ENCODE data around the gene TSHZ2. TPM values are rescaled to one million over a fixed set of nuclear protein-coding genes. Genes with fewer than 3 reads are reported as not detected.

TSHZ2 gene
- total RNA-seq, 3 donors from 2014 or later (not counting 1 experiment from before 2014, with no cell fraction given): 1.8 to 1.9 TPM; not detected in 1

- no peak overlapping the region for H3K27ac Mint-ChIP-seq
- Histone ChIP-seq H3K27me3 (ENCODE audit: control insufficient read depth, insufficient read depth, low read length) (no peaks in the 10 kb centered on the region), H3K27ac (ENCODE audit: low read length) (no peak overlapping the region), H3K36me3 (ENCODE audit: control insufficient read depth, insufficient read depth, low read length) (no peaks in the 10 kb centered on the region), H3K4me3 (ENCODE audit: low read length) (no peak overlapping the region), H3K4me1 (ENCODE audit: control insufficient read depth, insufficient read depth, low read length) (no peaks in the 10 kb centered on the region), H3K9me3 (ENCODE audit: control insufficient read depth, insufficient read depth, low read length) (no peaks in the 10 kb centered on the region)
- peaks cover 7 to 33% of the 10 kb centered on the region in 2 donors for H3K27me3 Mint-ChIP-seq (ENCODE audit: low read depth in 2 of 2)
- TF ChIP-seq CTCF (IDR thresholded peaks at IDR 0.05): no peak
- DNase-seq (no peak), ATAC-seq (no peak)
- H3K36me3 Mint-ChIP-seq: no peaks in the 10 kb centered on the region
- intact Hi-C loops (cut with micrococcal nuclease): no loop called here
- 91% methylated on average over 18 of the region's 18 CpGs for WGBS (ENCODE audit: insufficient coverage)
- no peak overlapping the region for H3K4me3 Mint-ChIP-seq
- H3K9me3 Mint-ChIP-seq: no peaks in the 10 kb centered on the region
- no peaks in the 10 kb centered on the region for H3K4me1 Mint-ChIP-seq
Measured at GRCh38 chr20:53255102-53255710, 283.0 kb downstream of the TSHZ2 start.

GRCh38 chr20:53258741-53259140 lies 286.6 kb downstream of the TSHZ2 start:
- Histone ChIP-seq H3K36me3 (ENCODE audit: control insufficient read depth, insufficient read depth, low read length) (no peaks in the 10 kb centered on the region), H3K4me3 (ENCODE audit: low read length) (no peak overlapping the region), H3K4me1 (ENCODE audit: control insufficient read depth, insufficient read depth, low read length) (no peaks in the 10 kb centered on the region), H3K27me3 (ENCODE audit: control insufficient read depth, insufficient read depth, low read length) (no peaks in the 10 kb centered on the region), H3K27ac (ENCODE audit: low read length) (no peak overlapping the region), H3K9me3 (ENCODE audit: control insufficient read depth, insufficient read depth, low read length) (no peaks in the 10 kb centered on the region)
- no peak for DNase-seq
- no peak overlapping the region for H3K4me3 Mint-ChIP-seq
- intact Hi-C loops (cut with micrococcal nuclease): no loop called here
- no peak overlapping the region for H3K27ac Mint-ChIP-seq
- 83% methylated on average over 2 of the region's 6 CpGs for WGBS (ENCODE audit: insufficient coverage)
- no peaks in the 10 kb centered on the region for H3K9me3 Mint-ChIP-seq
- no peaks in the 10 kb centered on the region for H3K4me1 Mint-ChIP-seq
- peaks cover 13 to 41% of the 10 kb centered on the region in 2 donors for H3K27me3 Mint-ChIP-seq (ENCODE audit: low read depth in 2 of 2)
- no peak for ATAC-seq
- no peaks in the 10 kb centered on the region for H3K36me3 Mint-ChIP-seq
- TF ChIP-seq CTCF (IDR thresholded peaks at IDR 0.05): no peak

GRCh38 chr20:53260168-53260567 lies 288.0 kb downstream of the TSHZ2 start:
- no peak for ATAC-seq
- Histone ChIP-seq H3K9me3 (ENCODE audit: control insufficient read depth, insufficient read depth, low read length) (no peaks in the 10 kb centered on the region), H3K27ac (ENCODE audit: low read length) (no peak overlapping the region), H3K27me3 (ENCODE audit: control insufficient read depth, insufficient read depth, low read length) (no peaks in the 10 kb centered on the region), H3K4me1 (ENCODE audit: control insufficient read depth, insufficient read depth, low read length) (no peaks in the 10 kb centered on the region), H3K4me3 (ENCODE audit: low read length) (no peak overlapping the region), H3K36me3 (ENCODE audit: control insufficient read depth, insufficient read depth, low read length) (no peaks in the 10 kb centered on the region)
- Mint-ChIP-seq H3K9me3 (no peaks in the 10 kb centered on the region), H3K36me3 (no peaks in the 10 kb centered on the region), H3K27ac (no peak overlapping the region), H3K27me3 (ENCODE audit: low read depth in 2 of 2) (peaks cover 20 to 49% of the 10 kb centered on the region in 2 donors), H3K4me3 (no peak overlapping the region), H3K4me1 (no peaks in the 10 kb centered on the region)
- intact Hi-C loops (cut with micrococcal nuclease): no loop called here
- no peak for TF ChIP-seq CTCF (IDR thresholded peaks at IDR 0.05)
- WGBS (ENCODE audit: insufficient coverage): 88% methylated on average over 2 of the region's 3 CpGs
- DNase-seq: no peak

- no peak overlapping the region for H3K27ac ChIP-seq (ENCODE audit: low read length)
- no peaks in the 10 kb centered on the region for H3K27me3 ChIP-seq (ENCODE audit: control insufficient read depth, insufficient read depth, low read length)
- H3K9me3 Mint-ChIP-seq: no peaks in the 10 kb centered on the region
- no peak overlapping the region for H3K4me3 ChIP-seq (ENCODE audit: low read length)
- intact Hi-C loops (cut with micrococcal nuclease): no loop called here
- H3K4me1 Mint-ChIP-seq: no peaks in the 10 kb centered on the region
- TF ChIP-seq CTCF (IDR thresholded peaks at IDR 0.05): no peak
- no peaks in the 10 kb centered on the region for H3K36me3 Mint-ChIP-seq
- peaks cover 20 to 50% of the 10 kb centered on the region in 2 donors for H3K27me3 Mint-ChIP-seq (ENCODE audit: low read depth in 2 of 2)
- DNase-seq (no peak), ATAC-seq (no peak)
- 83% methylated on average over 2 of the region's 2 CpGs for WGBS (ENCODE audit: insufficient coverage)
- H3K4me1 ChIP-seq (ENCODE audit: control insufficient read depth, insufficient read depth, low read length): no peaks in the 10 kb centered on the region
- no peak overlapping the region for H3K27ac Mint-ChIP-seq
- H3K4me3 Mint-ChIP-seq: no peak overlapping the region
- no peaks in the 10 kb centered on the region for H3K36me3 ChIP-seq (ENCODE audit: control insufficient read depth, insufficient read depth, low read length)
- H3K9me3 ChIP-seq (ENCODE audit: control insufficient read depth, insufficient read depth, low read length): no peaks in the 10 kb centered on the region
Measured at GRCh38 chr20:53260591-53260990, 288.4 kb downstream of the TSHZ2 start.
